Measurements from ENCODE around the gene CCT6A.
"Not testable (repeated sequence)": the region's sequence is repeated elsewhere in the genome, so short reads cannot be mapped to it uniquely, and the experiment has no call there.

CCT6A gene

GRCh38 chr7:56098187-56099008 is 46.8 kb downstream of the CCT6A start:
- H3K4me1 Mint-ChIP-seq (ENCODE audit: low read depth); H3K9me3 Mint-ChIP-seq; intact Hi-C loops (cut with micrococcal nuclease); H3K27ac Mint-ChIP-seq; H3K27me3 Mint-ChIP-seq; H3K4me3 Mint-ChIP-seq: not testable (repeated sequence)
- H3K36me3 Mint-ChIP-seq (ENCODE audit: low read depth) = peaks cover 50% of the 10 kb centered on the region

GRCh38 chr7:56099653-56100052 is 48.1 kb downstream of the CCT6A start:
- Mint-ChIP-seq H3K27ac (no peak overlapping the region), H3K4me1 (ENCODE audit: low read depth) (no peaks in the 10 kb centered on the region), H3K36me3 (ENCODE audit: low read depth) (peaks cover 63% of the 10 kb centered on the region), H3K9me3 (no peaks in the 10 kb centered on the region), H3K27me3 (no peaks in the 10 kb centered on the region), H3K4me3 (no peak overlapping the region)
- intact Hi-C loops (cut with micrococcal nuclease) = no loop called here

DNA sequence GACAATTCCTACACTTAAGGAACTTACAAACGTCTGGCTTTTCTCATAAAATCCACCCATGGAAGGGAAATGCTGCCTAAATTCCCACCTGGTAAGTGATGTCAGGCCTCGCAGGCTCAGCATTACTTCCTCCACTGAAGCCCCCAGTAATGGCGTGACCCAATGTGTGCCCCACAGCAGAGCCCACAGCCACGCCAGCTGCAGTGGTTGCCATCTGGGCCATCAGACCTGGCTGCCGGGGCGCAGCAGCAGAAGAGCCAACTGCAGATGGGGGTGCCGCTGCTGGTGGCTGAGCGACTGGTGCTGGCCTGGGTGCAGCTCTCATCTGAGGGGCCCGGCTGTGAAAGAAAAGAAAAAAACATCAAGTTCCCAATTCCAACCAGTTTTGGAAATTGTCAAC is 52.6 kb downstream of the CCT6A start:
- H3K27me3 Mint-ChIP-seq; intact Hi-C loops (cut with micrococcal nuclease); H3K27ac Mint-ChIP-seq; H3K4me3 Mint-ChIP-seq: not testable (repeated sequence)
- Mint-ChIP-seq H3K9me3 (peaks cover 14% of the 10 kb centered on the region), H3K36me3 (ENCODE audit: low read depth) (peaks cover 82% of the 10 kb centered on the region), H3K4me1 (ENCODE audit: low read depth) (peaks cover 27% of the 10 kb centered on the region)

GRCh38 chr7:56105508-56105907 is 53.9 kb downstream of the CCT6A start:
- Mint-ChIP-seq H3K4me3 (peak overlapping the region; percentile 98), H3K27me3 (peaks cover 8% of the 10 kb centered on the region), H3K9me3 (peaks cover 14% of the 10 kb centered on the region), H3K27ac (peak overlapping the region; percentile 97), H3K36me3 (ENCODE audit: low read depth) (peaks cover 69% of the 10 kb centered on the region), H3K4me1 (ENCODE audit: low read depth) (peaks cover 27% of the 10 kb centered on the region)
- intact Hi-C loops (cut with micrococcal nuclease) = no loop called here

DNA sequence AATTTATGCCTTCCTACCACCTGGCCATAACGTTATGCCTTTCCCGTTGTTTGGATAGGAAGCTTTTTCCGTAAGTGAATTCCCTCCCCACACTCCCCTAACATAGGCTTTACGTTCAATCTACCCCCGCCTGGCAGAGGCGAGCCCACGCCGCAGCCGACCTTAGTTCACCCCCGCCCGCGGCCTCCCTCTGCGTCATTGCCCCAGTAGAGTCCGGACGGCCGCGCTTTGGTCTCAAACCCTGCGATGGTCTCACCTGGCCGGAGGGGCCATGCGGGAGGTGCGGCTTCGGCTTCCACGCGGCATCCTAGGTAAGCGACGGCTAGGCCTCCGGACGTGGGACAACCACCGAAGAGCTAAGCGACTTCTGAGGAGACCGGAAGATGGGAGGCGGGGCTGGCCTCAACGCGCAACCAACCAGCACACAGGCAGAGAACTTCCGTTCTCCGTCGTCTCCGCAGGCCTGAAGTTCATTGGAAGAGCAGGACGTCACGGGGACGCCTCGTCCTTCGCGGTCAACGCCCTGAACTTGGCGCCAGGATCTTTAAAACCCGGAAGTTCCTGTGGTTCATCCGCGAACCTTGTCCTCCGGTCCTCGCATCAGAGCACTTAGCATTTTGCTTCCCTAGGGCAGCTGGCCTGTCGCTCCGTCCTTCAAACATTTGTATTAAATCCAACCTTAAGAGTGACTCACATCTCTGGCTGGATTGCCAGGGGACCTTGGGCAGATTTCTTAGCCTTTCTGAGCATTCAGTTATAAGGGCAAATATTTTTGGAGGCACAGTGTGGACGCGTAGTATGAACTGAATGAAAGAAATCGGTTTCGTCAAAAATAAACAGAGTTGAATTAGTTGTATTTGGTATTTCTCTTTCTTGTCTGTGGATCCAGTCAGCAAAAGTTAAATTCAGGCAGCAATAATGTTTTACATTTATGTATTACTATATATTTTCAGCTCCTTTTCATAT is 54.8 kb downstream of the CCT6A start, which contains the start of gene CHCHD2:
Gene CHCHD2 (minus strand): TSS at position 369 of the 966 bp plus-strand sequence. CDS start 63 bp downstream, at position 306.
- Mint-ChIP-seq H3K27me3 (peaks cover 10% of the 10 kb centered on the region), H3K36me3 (ENCODE audit: low read depth) (peaks cover 60% of the 10 kb centered on the region)
- intact Hi-C loops (cut with micrococcal nuclease) = loop anchor here (2.0 kb wide), 2 partner anchors 42 to 220 kb away; partner anchors contain the start of genes SUMF2 and ZNF713

DNA sequence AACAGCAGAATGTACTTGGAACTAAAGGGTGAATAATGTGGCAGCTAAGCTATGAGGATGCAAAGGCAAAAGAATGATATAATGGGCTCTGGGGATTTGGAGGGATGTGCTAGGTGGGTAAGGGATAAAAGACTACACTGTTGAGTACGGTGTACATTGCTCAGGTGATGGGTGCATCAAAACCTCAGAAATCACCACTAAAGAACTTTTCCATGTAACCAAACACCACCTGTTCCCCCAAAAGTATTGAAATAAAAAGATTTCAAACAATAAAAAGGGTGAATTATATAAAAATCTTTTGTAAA is 56.3 kb downstream of the CCT6A start:
- H3K36me3 Mint-ChIP-seq (ENCODE audit: low read depth) = peaks cover 45% of the 10 kb centered on the region
- H3K27me3 Mint-ChIP-seq = peaks cover 10% of the 10 kb centered on the region
- H3K4me1 Mint-ChIP-seq (ENCODE audit: low read depth) = peaks cover 27% of the 10 kb centered on the region
- intact Hi-C loops (cut with micrococcal nuclease) = loop anchor here (2.0 kb wide), 2 partner anchors 43 to 221 kb away; partner anchors contain the start of genes SUMF2 and ZNF713
- H3K9me3 Mint-ChIP-seq = peaks cover 14% of the 10 kb centered on the region
- no peak overlapping the region for H3K4me3 Mint-ChIP-seq
- peak overlapping the region; percentile 97 for H3K27ac Mint-ChIP-seq

More for the DNA sequence above, 54.8 kb downstream of the CCT6A start, which contains the start of gene CHCHD2:
- Mint-ChIP-seq H3K27ac (peak within 1 kb of the TSS; percentile 97), H3K4me3 (peak within 1 kb of the TSS; percentile 98), H3K4me1 (ENCODE audit: low read depth) (peaks cover 27% of the 10 kb centered on the region), H3K9me3 (peaks cover 14% of the 10 kb centered on the region)

DNA sequence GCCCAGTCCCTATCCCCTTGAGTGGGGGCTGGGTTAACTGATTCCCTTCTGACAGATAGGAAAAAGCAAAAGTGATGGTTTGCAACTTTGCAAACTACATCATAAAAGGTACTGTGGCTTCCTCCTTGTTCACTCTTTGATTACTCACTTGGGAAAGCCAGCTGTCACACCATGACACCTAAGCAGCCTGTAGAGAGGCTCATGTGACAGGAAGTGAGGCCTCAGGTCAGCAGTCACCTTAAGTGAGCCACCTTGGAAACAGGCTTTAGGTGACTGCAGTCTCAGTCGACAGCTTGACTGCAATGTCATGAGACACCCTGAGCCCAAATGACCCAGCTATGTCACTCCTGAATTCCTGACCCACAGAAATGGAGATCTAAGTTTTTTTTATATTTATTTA is 59.0 kb downstream of the CCT6A start:
- intact Hi-C loops (cut with micrococcal nuclease) = no loop called here
- Mint-ChIP-seq H3K4me1 (ENCODE audit: low read depth) (peaks cover 17% of the 10 kb centered on the region), H3K27me3 (peaks cover 18% of the 10 kb centered on the region)

DNA sequence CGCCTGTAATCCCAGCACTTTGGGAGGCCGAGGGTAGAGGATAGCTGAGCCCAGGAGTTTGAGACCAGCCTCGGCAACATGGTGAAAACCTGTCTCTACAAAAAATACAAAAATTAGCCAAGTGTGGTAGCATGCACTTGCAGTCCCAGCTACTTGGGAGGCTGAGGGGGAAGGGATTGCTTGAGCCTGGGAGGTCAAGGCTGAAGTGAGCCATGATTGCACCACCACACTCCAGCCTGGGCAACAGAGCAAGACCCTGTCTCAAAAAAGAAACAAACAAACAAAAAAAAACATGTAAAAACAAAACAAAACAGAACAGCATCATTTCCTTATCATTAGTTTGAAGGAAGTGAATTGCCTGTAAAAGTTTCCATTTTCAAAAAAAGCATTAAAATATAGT is 60.7 kb downstream of the CCT6A start:
- intact Hi-C loops (cut with micrococcal nuclease); H3K27ac Mint-ChIP-seq; H3K9me3 Mint-ChIP-seq; H3K4me1 Mint-ChIP-seq (ENCODE audit: low read depth); H3K36me3 Mint-ChIP-seq (ENCODE audit: low read depth); H3K4me3 Mint-ChIP-seq: not testable (repeated sequence)
- H3K27me3 Mint-ChIP-seq = peaks cover 34% of the 10 kb centered on the region

More for the DNA sequence above, 59.0 kb downstream of the CCT6A start:
- H3K27ac Mint-ChIP-seq = no peak overlapping the region
- H3K9me3 Mint-ChIP-seq = peaks cover 14% of the 10 kb centered on the region
- no peak overlapping the region for H3K4me3 Mint-ChIP-seq
- H3K36me3 Mint-ChIP-seq (ENCODE audit: low read depth) = peaks cover 22% of the 10 kb centered on the region

All from dendritic cell treated with granulocyte-macrophage colony-stimulating factor and Interleukin-4, amounts not matched to agents 40 ng/mL and 50 ng/mL, for 4 days (primary cell).